SW 1271 (cell line): Measurements from ENCODE around the gene PROKR1.
"Not testable (repeated sequence)": the region's sequence is repeated elsewhere in the genome, so short reads cannot be mapped to it uniquely, and the experiment has no call there.

ENCODE experiments used
- DNase-seq, 2 experiments: peaks; one replicate each; lab custom pipeline; 2025; lab: John Stamatoyannopoulos, UW

Gene PROKR1

DNA sequence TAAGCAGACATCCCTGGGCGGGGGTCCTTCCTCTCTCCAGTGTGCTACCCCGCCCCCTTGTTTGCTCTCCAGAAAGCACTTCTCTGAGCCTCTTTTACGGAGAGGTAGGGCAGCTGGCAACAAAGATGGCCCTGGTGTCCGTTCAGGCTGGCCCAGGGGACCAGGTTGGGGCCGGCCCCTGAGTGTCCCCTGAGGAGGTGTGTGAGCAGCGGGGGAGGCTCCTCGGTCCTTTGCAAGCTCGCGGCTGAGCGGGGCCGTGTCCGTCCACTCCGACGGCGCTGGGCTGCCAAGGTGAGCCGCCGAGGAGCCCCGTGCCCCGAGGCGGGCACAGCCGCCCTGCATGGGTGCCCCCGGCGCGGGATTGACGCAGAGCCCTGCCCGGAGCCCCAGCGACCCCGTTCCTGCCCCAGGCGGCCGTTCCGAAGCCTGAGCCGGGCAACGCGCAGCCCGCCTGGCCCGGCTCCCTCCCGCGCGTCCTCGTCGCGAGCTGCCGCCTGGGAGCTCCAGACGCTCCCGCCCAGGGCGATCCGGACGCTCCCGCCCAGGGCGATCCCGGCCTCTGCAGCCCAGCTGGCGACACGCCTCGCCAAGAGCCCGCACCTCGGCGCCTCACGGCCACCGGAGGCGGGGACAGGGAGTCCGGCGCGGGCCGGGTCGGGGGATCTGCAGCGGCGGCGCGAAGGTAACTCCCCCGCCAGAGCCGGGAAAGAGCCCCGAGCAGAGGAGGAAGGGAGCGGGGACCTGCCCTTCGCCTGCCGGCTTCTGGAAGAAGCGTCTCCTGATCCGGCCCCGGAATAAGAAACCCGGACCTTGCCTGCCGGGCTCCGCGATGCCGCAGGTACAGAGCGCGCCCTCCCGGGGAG lies at the start of gene PROKR1:
Gene PROKR1 (plus strand): TSS at position 569 of the 863 bp plus-strand sequence. CDS start 2,243 bp downstream, outside the sequence.
- no peak for DNase-seq

DNA sequence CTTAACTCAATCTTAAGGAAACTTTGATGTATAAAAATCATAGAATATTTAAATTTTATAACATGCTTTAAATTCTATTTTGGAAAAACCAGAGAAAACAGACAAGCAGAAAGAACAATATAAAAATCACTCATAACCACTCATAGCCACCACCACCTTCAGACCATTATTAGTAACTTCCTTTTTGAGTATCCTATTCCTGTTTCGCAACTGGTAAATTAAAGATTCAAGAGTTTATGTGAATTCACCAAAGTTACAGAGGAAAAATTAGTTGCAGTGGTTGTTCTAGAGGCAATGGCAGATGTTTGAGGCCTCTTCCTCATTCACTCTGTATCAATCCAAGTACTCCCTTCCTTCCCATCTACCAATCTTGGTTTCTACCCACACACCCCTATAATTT lies 49.3 kb upstream of the PROKR1 start:
- DNase-seq = no peak

DNA sequence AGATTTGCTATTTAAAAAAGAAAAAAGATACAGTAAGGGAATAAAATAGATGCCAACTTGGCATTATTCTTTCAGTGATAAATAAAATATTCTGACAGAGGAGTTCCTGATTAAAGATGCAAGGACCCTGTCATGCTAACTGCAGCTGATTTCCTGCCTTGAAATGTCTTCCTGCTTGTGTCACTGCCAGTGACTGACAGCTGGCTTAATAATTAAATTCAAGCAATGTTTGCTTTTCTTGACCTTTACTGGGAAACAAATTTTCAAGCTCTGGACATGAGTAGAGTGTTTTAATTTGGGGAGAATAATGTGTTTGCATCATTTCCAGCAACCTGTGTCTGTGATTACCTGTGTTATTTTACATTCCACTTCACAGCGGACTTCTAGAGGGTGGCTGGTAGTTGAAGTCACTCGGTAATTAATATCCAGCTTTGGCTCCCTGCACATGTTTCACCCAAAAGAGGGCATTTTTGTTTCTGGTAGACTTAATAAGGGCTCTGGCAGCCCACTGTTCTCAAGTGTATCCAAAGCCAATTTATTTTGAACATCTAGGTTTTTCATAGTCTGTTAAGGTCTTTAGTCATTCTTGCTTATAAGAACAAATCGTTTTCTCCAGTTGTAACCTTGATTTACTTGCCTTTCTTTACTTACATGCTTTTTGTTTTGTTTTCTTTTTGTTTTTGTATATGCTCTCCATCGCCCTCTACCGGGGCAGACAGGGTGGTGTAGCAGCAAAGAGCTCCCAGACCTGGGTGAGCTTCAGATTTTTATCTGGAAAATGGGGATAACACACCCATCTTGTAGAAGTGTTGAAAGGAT lies 48.5 kb upstream of the PROKR1 start:
- DNase-seq = peak in 1 of 2 experiments; percentile 35

DNA sequence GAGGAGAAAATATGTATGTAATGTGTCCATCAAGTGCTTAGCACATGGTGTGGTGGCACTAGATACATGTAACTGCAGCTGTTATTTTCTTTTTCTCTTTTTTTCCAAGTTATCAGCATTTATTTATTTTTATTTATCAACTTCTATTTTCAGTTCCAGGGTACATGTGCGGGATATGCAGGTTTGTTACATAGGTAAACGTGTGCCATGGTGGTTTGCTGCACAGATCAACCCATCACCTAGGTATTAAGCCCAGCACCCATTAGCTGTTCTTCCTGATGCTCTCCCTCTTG lies 47.9 kb upstream of the PROKR1 start:
- DNase-seq = not testable (repeated sequence)

DNA sequence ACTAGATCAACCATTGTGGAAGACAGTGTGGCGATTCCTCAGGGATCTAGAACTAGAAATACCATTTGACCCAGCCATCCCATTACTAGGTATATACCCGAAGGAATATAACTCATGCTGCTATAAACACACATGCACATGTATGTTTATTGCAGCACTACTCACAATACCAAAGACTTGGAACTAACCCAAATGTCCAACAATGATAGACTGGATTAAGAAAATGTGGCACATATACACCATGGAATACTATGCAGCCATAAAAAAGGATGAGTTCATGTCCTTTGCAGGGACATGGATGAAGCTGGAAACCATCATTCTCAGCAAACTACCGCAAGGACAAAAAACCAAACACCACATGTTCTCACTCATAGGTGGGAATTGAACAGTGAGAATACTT lies 42.9 kb upstream of the PROKR1 start:
- not testable (repeated sequence) for DNase-seq

DNA sequence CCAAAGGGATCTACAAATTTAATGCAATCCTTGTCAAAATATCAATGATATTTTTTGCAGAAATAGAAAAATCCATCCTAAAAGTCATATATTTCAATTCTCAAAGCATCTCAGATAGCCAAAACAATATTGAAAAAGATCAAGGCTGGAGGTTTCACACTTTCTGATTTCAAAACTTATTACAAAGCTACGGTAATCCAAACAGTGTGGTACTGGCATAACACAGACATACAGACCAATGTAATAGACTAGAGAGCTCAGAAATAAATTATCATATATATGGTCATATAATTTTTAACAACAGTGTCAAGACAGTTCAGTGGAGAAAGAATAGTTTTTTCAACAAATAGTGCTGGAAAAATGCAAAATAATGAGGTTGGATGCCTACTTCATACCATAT lies 40.3 kb upstream of the PROKR1 start:
- no peak for DNase-seq

DNA sequence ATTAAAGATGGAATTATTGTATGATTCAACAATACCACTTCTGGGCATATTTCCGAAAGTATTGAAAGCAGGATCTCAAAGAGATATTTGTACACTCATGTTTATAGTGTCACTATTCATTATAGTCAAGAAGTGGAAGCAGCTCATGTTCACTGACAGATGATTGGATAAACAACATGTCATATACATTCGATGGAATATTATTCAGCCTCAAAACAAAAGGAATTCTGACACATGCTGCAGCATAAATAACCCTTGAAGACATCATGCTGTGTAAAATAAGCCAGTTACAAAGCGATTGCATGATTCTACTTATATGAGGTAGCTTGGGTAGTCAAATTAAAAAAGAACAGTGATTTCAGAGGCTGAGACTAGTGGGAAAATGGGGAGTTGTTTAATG lies 39.3 kb upstream of the PROKR1 start:
- DNase-seq = no peak

DNA sequence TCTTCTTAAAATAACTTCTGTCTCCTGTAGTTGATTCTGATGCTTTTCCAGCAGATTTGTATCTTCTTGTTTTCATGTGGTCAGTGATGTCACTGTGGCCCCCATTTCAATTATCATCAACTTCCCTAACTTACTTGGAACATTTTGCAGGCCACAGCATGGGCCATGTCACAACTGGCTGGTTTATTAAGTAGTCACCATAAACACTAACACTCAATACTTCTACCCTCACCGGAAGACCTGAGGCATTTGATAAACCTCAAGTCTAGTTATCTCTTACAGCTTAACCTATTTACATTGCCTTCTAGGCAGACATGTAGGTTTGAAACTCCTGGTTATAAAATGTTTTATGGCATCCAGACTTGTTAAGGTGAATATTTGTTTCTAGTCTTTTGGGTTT lies 37.4 kb upstream of the PROKR1 start:
- DNase-seq = no peak

DNA sequence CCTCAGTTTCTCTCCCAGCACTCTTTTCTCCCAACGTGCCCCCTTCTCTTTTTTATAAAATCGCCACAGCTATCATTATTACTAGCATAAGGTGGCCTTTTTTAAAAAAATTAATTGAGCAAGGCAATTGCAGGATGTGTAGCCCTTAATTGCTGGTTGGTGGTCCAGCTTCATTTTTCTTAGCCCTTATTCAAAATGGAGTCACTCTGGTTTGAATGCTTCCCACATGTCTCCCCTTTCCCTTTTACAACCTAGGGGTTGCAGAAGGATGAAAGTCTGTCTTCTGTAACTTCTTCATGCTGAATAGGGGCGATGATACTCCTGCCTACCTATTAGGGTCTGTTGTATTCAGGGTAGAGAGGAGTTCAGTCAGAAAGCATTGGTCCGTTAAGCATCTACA lies 36.6 kb upstream of the PROKR1 start:
- no peak for DNase-seq

DNA sequence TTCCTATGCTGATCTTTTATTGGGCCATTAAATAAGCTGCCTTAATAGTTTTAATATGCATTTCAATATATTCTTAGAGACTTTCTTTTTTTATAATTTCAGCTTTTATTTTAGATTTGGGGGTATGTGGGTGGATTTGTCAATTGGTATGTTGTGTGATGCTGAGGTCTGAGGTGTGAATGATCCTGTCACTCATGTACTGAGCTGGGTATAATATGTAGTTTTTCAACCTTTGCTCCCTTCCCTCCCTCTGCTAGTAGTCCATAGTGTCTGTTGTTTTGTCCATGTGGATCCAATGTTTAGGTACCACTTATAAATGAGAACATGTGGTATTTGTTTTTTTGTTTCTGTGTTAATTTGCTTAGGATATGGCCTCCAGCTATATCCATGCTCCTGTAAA lies 35.5 kb upstream of the PROKR1 start:
- no peak for DNase-seq

DNA sequence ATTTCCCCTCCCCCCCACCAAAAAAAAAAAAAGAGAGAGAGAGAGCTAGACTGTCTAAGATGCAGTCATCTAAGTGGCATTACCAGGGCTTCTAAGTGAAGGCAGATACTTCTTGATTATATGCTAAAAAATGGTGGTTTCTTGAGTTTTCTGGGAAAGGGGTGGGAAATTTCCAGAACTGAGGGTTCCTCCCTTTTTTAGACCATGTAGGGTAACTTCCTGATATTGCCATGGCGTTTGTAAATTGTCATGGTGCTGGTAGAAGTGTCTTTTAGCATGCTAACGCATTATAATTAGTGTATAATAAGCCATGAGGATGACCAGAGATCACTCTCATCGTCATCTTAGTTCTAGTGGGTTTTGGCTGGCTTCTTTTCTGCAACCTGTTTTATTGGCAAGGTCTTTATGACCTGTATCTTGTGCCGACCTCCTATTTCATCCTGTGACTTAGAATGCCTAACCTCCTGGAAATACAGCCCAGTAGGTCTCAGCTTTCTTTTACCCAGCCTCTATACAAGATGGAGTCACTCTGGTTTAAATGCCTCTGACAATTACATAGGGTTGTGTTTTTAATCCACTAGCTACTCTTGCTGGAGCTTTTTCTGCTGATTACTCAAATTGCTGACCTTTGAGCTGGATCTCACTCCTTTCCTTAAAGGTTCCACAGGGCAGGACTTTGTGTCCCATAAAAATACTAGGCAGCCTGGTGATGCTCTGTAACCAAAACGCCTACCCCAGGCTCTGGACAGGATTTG lies 30.4 kb upstream of the PROKR1 start:
- DNase-seq = no peak

DNA sequence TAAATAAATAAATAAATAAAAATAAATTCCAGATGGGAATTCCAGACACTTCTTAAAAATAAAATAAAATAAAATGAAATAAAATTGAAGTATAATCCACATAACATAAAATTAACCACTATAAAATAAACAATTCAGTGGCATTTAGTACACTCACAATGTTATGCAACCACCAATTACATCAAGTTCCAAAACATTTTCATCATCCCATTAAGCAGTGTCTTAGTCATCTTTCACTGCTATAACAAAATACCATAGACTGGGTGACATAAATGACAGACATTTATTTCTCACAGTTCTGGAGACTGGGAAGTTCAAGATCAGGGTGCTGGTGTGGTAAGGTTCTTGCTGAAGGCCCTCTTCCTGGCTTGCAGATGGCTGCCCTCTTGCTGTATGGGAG lies 22.6 kb upstream of the PROKR1 start:
- no peak for DNase-seq

DNA sequence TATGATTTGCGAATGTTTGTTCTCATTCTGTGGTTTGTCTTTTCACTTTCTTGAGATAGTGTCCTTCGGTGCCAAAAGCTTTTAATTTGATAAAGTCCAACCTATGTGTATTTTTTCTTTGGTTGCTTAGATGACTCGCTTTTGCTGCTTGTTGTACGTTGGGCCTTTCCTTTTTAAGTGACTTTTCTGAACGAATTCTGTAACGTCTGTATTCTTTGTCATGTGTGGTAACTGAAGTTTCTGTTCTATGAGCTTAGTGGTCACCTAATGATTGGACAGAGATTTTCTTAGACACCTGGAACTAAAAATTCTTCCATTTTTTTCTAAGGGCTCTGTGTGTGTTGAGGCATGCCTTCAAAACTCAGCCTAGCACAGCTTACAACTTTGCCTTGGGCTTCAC lies 19.6 kb upstream of the PROKR1 start:
- no peak for DNase-seq

DNA sequence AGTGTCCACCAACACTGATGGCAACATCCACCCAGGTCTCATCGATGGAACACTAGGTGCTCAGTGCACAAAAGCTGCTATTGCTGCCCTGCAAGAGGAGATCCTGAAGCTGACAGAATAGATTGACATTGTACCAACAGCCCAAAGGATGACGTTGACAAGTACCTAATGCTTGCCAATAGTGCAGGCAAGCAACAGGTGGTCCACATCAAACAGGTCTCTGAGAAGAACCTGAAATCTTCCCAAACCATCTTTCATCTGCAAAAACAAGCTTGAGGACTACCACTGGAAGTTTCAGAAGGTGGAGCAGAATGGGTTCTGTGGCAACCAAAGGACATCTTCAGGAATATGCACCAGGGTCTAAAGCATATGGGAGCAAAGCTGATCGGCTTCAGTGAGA lies 15.8 kb upstream of the PROKR1 start:
- no peak for DNase-seq

DNA sequence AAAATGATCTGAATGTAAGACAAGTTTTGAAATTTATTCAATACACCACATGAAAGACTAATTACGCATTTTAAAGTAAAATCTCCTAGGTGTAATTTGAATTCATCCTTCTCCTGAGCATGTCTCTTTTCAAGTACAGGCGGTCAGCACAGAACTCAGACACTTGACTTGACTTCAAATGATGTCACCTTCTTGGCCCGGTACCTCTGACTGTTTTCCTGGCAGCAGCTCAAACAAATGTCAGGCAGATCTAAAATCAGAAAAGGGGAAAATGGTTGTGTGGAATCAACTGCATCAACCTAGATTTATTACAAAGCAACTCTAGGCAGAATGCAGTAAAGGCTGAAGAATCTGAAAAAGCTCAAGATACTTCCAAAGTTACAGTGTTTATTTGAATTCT lies 11.4 kb upstream of the PROKR1 start:
- no peak for DNase-seq

DNA sequence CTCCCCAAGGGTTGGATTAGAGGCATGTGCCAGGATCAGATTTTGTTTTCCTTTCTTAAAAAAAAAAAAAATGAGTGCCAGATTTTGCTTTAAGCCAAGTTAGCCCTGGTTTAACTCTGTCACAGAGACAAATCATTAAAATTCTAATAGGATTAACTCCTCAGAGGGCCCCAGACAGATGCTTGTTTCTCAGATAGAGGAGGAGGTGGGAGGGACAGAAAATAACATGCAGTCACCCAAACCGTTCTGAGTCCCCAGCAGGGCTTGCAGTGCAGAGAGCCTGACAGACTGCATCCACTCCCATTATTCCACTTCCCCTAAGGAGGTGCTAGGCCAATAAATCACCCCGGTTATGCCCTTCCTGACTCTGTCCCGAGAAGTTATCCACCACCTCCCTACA lies 6.3 kb upstream of the PROKR1 start:
- no peak for DNase-seq

DNA sequence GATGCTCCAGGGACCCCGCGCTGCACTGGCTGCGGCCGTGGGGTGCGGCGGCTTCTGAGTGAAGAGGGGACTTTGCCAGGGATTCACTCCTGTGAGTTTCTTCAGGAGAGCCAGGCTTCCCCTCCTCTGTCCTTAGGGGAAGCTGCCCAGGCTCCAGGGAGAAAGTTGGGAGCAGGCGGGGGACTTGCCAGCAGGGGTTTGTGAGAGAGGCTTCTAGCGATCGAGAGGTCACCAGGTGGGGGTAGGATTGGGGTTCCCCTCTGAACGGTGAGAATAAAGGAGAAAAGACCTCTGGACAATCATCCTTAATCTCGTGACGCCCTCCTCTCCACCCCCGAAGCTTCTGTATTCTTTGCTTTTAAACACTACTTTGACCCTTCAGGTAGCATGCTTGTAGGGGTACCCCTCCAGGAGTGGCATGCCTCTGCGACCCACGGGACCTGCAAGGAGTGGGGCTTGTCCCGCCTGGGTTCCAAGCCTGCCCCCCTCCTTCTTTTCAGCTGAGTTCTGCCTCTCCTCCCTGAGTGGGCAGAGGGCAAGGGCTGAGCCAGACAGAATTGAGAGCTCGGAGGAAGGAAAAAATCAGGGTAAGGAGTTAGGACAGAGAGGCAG lies 601 bp downstream of the PROKR1 start:
- DNase-seq = no peak

DNA sequence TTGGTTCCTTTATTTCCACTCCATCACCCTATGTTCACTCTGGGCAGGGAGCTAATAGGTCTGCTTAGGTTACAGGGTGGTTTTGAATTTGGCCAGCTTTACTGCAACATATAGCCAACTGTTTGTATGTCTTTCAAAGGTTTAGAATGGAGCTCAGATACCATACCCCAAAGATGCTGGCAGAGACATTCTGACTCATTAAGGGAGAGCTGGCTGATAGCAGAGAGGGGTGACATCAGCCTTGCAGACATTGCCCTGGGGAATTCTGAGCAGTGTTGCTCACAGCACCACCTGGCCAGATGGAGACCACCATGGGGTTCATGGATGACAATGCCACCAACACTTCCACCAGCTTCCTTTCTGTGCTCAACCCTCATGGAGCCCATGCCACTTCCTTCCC lies 2.1 kb downstream of the PROKR1 start:
- no peak for DNase-seq

DNA sequence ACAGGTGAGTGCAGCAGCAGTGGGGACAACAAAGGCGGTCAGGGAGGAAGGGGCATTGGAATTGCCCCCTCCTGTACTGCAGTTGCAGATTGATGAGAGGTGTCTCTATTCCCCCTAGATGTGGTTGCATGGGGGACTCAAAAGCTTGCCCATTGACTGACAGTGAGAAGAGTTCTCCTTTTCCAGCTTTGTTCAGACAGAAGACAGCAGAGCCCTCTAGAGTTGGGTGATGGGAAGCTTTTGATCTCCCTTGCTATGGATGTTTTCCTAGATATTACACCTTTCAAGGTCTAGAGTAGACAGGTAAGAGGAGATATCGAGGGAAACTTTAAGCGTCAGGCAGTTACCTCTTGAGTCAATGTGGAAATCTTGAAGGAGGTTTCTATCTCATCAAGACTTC lies 2.9 kb downstream of the PROKR1 start:
- DNase-seq = no peak

DNA sequence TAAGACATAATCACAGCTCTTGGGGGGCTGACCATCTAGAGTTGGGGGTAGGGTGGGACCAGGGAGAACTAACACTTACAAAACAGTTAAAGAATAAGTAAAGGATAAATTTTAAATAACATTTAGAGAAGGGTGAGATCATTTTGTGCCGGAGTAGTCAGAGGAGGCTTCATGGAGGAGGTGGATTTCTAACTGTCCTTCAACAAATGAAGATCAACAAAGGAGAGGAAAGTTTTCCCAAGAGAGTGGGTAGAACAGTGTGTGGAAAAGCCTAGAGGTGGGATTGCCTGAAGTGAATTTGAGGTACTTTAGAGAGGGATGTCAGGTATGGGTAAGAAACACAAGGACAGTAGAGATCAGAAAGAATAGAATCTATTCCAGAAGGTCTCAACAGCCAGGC lies 7.3 kb downstream of the PROKR1 start:
- no peak for DNase-seq

DNA sequence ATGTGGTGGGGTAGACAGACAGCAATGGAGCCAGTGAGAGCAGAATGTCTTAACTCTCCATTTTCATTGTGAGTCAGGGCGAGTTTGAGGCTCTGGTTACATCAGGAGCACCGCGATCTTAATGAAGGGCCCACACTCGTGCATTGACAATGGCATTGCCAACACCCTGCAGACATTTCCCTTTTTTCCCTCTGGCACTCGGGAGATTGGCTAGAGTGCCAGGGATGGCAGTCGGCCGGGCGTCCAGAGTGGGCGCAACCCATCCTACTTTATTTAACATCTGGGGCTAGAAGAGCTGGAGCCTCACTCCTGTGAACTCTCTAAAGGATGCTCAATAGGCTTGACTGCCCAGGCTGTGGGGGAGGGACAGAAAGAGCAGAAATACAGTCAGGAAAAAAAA lies 9.7 kb downstream of the PROKR1 start:
- no peak for DNase-seq

DNA sequence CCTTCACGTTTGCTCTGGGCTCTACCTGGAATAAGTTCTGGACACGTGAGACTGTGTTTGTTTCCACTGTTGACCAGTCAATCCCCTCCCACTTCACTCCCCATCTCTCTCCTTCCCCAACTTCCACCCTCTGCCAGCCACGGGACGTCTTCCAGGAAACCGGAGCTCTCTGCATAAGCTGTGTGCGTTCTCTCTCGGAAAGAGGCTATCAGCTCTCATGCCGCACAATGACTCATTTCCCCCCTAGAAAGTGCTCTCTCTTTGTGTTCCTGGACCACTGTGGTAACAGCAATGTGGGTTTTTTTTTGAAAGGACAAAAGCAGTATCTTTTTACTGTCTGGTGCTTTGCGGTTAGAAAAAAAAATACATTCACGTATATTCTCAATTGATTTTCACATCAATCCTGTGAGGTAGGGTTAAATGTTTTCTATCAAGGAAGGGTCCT lies 10.2 kb downstream of the PROKR1 start:
- no peak for DNase-seq
